Embryonic facial prominence (tissue), 1 donor: ENCODE data around the gene DPP6.

Source experiments
- DNase-seq: peaks from one replicate; pipeline ENCODE4 v3.0.0-alpha.2; 2016; ENCODE audit errors: extremely low spot score

Gene DPP6

DNA sequence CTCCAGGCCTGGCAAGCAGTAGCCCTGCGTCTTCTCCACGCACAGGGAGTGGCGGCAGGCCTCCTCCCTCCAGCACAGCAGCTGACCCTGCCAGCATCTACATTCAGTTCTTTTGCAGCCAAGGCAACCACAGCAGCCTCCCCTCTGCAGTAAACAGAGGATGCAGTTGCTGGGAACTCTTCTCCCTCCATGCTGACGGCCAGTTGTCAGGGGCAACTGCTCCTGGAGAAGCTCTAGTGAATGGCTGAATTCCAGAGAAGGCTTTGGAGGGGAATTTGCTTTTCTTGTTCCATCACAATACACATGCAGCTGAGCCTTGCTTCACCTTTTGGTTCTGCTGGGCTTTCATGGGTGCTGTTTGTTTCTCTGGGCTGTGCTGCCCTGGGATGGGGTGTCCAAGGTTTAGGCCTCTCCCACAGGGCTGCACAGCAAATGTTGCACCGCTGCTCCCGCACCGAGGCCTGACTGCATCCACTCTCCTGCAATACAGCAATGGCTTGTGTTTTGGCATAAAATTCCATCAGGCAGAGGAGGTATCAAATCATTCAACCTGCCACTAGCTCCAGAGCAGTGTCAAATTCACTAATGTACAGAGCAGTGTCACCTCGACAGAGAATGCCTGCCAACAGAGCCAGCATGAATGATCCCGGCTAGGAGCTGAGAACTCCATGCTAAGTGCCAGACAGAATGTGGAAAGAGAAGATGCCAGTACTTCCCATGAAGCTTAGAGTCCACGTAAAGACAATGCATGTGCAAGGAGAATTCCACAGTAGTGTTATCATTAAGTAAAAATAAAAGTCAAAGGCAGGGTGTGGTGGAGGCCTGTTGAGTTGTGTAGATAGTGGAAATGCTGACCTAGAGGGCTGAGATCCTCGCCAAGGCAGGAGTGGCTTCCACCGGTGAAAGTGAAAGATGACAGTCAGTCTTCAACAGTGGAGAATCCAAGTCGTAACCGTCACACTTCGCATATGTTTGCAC is 399.6 kb downstream of the DPP6 start:
- no peak for DNase-seq

DNA sequence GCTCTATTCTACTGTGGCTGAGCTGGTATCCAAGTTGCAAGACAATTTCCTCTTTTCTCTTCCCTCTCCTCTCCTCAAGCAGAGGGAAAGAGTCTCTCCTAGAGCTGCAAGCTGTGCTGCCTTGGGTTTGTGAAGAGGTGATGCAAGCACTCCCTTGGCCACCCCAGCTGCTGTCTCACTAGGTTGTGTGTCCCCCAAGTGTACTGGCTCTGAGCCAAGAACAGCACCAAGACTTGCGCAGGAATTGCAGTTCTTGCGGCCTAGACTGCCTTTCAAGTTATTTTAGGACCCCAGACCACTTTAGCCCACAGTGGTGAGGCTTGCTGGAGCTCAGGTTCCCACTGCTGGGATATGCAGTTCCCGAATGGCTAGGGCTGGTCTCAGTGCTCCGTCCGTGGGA is 411.6 kb downstream of the DPP6 start:
- no peak for DNase-seq

DNA sequence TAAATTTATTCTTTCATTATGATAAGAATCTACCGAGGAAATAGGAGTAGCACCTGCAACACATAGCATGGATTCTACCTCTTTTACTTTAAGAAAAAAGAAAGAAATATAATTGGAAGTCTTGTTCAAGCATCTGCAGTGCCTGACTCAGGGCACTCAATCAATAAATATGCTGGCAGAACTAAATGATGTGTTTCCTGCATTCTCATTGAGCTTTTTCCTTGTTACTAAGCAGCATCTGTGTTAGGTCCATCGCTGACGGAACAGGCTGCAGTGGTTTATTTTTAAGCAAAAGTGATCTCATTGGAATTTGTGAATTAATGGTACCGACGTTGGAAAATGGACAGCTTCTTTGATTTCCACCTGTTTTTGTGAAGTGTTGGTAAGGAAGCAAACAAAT is 417.5 kb downstream of the DPP6 start:
- DNase-seq: no peak

DNA sequence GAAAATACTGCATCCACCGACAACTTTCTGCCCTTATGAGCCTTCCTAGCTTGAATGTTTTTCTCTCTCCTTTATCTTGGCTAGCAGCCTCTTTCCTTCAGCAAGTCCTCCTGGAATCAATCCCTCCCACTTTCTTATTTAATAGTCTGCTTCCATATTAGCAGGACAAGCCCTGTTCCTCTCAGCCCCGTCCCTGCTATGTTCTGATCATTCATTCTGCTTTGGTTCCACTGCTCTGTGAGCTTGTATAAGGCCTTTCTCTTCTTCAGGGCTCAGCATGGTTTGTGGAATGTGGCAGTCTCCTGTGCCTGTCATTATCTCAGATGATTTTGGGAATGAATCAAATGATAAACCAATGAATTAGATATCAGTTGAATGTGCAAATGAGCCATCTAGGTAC is 420.1 kb downstream of the DPP6 start:
- DNase-seq: no peak

DNA sequence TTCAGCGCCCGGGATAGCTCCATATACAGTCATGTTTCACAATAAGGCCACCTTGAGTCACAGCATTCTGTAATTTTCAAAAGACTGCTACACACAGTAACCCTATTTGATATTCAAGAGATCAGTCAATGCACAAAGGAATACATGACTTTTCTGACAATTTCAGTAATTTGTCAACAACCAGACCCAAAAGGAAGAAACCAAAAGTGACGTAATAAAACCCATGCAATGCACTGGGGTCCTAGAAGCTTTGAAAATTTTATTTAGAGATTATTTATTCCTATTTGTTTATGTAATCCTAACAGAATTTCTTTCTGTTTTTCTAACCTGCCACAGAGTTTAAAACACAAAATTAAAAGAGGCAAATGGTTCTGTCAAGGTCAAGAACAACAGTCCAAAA is 421.2 kb downstream of the DPP6 start:
- DNase-seq: no peak

DNA sequence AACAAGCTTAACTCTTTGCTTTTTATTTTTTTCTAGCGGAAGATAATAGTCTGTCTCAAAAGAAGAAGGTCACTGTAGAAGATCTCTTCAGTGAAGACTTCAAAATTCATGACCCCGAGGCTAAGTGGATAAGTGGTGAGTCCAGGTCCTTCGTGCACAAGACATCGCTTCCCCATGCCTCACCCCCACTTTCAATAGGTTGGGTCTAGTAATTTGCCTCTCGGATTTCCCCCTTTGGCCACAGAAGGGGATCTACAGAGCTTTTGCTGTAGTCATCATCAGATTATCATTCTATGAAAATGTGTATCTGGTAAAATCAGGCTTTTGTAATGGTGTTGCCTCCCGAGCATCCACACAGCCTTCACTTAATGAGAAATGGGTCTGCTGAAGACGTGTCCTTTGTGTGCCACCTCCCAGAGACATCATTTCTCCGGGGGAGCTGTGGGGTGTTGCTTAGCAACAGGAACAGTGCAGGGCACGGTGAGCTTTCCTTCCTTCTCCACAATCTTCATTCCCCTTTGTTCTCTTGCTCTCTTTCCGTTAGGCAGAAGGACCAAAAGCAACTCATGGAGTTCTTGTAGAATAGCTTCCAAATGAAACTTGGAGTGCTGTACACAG is 422.8 kb downstream of the DPP6 start:
- no peak for DNase-seq

DNA sequence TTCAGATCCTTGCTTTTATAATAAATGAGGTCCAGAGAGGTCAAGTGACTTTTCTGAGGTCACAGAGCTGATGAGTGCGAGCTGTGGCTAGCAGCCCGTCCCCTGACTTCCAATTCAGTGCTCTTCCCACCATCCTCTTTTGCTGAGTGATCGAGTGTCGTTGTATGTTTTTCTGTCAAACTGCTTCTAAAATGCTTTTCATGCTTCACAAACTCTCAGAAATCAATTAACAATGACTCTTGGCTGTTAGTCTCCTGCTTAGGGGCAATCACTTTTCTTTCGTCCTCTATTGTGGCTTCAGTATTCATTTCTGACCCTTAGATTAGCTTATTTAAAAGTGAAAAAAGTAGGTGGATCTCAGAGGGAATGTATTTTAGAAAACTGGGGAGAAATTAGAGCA is 423.7 kb downstream of the DPP6 start:
- DNase-seq: no peak

DNA sequence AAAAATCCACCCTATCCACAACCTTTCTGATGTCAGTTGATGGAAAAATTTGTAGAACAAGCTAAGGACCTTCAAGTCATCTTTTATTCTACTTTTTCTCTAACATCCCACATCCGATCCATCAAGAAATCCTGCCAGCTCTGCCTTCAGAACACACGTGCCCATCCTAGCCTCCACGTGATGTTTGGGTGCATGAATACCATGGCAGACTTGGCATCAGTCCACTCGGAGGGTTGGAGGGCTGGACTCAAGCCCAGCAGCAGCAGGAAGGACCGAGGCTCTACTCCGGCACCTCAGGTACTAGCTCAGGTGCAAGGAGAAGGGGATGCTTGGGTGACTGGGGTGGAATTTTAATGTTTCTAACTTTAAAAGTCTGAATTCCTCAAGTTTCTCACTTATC is 428.6 kb downstream of the DPP6 start:
- DNase-seq: no peak

DNA sequence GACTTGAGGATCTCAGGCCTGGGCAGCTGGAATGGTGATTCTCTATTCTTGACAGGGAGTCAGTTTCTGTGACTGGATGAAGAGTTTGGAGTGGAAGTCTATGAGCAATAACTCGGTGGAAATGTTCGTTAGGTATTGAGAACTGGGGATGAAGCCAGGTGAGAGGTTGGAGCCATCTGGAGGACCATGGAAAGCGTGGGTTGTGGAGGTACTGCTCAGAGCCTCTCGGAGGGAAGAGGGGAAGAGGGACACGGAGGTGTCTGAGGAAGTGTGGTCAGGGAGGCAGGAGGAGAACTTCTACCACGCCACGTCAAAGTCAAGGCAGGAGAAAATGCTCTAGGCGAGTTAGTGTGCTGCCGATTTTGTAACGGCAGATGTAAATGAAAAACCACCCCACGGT is 430.7 kb downstream of the DPP6 start:
- no peak for DNase-seq

DNA sequence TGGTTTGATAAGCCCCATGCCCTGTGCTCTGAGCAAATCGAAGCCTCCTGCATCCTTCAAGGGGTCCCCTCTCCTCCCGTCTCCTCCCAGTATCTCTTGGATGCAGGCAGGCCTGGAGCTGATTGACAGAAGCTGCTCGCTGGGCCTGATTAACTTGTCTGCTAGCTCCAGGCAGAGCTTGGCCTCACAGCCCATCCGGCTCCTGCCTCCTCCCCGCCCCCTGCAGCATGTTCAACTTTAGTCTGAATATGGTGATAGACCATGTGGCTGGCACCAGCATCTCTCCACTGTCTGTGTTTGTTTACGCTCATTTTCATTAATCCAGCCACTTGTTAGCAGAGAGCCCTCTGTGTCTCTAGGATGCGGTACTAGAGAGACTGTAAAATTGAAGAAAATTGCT is 432.2 kb downstream of the DPP6 start:
- DNase-seq: no peak

DNA sequence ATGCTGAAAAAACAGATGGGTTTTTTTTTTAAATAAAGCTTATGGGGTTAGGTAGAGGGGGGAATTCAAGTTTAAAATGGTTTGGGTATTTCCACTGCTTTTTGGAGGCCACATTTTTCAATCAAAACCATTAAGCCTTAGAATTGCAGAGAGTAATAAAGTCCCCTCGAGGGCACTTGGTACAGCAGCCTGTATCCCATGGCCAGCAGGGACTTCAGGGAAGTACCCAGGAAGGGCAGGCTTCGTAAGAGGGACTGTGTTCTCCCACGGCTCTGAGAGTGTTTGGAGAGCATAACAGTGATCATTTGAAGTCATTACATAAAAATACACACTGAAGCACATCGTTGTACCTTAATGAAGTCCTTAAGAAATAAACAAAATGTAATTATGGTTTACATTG is 432.7 kb downstream of the DPP6 start:
- no peak for DNase-seq

DNA sequence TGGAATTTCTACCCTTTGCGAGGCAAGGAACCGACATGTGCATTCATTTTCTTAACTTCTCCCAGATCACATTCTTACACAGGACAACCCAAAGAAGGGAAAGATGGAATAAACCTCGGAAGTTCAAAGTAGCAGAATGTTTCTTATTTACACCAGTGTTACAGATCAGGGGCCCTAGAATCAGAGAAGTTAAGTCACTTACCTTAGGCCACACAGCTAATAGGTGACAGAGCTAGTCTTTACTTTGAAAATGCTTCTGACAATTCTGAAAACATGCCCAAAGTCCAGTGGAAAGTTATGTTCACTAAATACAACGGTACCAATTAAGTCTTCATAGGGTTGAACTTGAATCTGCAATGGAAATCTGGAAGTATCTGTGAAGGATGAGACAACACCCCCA is 437.7 kb downstream of the DPP6 start:
- DNase-seq: no peak

DNA sequence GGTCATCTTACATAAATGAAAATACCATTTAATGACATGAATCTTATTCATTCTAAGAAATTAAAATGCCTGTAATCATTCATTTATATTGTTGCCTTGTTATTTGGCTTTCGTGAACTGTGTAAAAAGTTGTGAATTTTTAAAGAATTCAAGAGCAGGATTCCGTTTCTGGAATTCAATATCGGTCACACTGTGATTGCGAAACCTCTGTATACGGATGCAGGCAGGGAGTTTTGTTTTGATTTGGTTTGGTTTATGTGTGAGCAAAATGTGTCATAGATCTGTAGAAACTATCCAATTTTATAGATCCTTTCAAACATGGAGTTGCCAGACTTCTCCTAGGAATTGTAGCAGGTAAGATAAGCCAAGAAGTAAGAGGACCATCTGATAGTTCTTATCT is 441.4 kb downstream of the DPP6 start:
- DNase-seq: no peak

DNA sequence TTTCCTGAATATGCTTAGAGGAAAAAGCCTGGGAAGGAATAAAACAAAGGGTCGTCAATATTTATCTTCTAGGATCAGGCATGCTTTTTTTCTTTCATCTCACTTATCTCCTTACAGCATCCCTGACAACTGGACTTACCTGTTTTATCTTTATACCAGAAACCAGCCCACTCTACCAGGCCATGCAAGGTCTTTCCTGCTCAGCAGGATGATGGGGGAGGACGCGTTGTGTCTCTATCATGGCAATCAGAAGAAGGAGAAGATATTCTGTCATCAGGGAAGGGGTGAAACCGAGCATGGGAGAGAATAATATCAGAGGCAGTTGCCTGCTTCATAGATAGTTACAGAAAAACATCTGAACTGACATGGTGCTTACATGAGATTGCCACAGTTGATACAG is 445.6 kb downstream of the DPP6 start:
- DNase-seq: no peak

DNA sequence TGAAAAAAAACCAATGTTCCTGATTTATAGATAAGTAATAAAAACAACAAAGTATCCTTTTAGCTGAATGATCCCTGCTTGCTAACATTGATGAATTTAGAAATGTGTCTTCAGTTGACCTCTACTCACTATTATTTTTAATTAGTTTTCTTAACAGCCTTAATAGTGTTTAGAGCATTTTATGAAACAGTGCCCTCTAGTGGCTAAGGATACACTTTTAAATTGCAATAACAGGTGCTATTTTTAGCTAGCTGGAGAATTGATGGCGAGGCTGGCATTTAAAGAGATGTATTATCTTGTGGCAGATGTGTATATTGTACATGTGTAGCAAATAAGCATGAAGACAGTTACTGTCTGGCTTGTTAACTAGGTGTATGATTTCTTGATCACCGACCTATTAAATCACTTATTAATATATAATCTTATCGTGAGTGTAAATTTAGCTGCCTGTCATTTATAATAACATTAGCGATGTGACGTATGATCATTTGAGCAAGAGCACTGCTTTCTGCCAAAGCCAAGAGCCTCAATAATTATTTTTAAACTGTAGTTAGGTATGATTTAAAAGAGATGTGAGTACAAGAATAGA is 451.9 kb downstream of the DPP6 start:
- no peak for DNase-seq

DNA sequence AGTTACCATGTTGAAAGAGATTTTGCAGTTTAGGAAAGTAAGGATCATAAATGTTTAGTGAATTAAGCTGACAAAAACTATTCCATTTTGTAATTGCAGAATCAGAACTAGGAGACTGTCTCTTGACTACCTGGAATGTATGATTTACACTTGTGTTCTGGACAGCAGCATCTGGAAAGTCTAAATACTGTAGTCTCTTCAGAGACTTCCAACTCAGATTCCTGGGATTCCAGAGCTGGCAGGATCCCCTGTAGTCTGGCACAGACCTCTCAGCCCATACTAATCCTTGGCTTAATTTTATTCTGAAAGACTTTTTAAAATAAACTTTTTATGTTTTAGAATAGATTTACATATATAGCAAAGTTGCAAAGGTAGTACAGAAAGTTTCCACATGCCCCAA is 452.7 kb downstream of the DPP6 start:
- no peak for DNase-seq

DNA sequence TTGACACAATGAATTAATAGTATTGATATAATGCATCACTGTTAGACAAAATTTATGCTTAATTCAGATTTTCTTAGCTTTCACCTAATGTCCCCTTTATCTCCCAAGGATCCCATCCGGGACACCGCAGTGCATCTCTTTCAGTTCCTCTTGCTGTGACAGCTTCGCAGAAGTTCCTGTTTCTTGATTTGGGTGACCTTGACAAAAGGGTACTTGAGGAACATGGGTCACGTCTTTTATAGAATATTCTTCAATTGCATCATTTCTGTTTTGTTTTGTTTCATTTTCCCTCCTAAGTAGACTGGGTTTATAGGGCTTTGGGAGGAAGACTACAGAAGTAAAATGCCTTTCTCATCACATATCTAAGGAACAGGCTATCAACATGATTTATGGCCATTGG is 453.2 kb downstream of the DPP6 start:
- DNase-seq: no peak

DNA sequence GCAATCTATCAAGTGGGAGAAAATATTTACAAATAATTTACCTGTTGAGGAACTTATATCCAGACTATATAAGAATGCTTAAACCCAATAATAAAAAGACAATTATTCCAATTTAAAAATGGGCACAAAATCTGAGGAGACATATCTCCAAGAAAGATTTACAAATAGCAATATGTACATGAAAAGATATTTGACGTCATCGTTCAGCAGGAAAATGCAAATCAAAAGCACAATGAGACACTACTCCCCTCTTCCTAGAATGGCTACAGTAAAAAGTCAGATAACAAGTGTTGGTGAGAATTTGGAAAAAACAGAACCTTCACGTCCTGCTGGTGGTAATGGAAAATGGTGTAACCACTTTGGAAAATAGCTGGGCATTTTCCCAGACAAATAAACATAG is 457.0 kb downstream of the DPP6 start:
- DNase-seq: no peak

DNA sequence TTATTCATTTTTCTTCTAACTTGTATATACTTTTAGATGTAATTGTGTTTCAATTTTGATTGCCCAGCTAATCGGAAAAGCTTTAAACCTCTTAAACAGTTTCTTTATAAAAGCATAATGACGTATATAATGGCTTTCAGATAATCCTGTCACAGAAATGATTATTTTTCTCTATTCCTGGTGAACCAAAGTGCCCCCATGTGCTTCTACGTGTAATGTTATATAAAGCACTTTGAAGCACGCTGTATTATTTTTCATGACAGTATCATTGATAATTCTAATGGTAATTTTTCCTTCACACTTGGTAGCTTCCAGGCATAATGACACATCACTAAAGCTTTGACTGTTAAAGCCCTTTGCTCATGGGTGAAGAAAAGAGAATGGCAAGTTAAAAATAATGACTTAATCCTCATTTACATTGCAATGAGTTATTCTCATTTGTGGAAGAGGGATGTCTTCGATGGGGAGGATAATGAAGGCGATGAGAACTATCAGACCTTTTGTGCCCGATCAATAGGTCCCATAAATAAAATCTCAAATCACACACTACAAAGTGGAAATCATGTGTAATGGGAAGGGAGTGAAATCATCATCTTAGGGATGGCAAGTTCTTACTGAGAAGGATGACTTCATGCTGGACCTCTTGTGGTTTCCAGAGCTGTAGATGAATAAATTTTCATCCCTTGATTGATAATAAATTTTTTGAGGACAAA is 460.1 kb downstream of the DPP6 start:
- DNase-seq: no peak

DNA sequence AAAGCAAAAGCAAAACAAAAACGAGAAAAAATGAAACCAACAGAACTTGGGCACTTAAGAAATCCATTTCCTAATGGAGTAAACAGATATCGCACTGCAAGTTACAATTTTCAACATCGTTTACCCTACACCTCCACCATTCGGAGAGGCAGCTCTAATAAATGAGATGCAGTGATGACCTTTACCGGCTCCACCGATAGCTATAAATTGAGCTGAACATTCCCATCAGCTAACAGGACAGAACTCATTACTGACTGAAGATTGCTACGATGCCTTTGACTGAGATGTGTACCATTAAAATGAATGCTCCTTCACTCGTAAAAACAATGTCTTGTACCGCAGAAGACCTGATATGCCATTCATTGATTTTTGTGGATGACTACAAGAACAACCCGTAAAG is 465.6 kb downstream of the DPP6 start:
- DNase-seq: no peak

DNA sequence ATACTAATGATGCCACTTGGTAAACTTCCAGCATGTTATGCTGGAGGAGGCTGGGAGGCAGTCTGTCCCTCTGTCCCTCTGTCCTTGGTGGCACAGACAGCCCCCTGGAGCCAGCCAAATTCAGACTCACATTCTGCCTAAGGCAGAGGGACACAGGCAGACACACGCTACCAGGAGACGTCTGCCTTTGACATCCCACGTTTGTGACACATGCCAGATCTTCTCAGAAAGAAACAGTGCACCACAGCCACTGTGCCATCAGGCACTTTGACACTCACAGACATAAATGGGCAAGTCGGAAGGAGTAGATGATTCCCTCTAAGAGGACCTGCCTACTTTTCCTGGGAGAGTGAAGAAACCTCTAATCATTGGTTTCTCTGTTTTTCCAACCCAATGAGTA is 467.0 kb downstream of the DPP6 start:
- DNase-seq: no peak

DNA sequence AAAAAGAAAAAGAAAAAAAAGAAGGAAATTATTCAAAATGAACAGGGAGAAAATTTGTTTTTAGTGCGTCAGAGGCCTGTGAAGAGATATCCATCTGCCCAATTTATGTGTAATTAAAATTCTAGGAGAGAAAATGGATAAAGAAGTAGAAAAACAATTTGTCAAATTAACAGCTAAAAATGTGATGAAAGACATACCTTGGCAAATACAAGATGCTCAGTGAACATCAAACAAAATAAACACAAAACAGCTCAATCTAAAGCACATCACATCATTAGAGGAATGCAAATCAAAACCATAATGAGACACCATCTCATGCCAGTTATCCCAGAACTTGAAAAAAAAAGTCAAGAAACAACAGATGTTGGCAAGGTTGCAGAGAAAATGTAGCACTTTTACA is 477.9 kb downstream of the DPP6 start:
- DNase-seq: no peak
